ENCODE measurements around the gene FAM3B.

GRCh38 chr21:41365377-41366107 lies 48.9 kb downstream of the FAM3B start:
- TF ChIP-seq CTCF (IDR thresholded peaks at IDR 0.05; ENCODE audit: poor library complexity) (no peak), EZH2phosphoT487 (IDR thresholded peaks at IDR 0.05; ENCODE audit: low read depth, severe bottlenecking, unreplicated experiment) (no peak)
